Muscle of back (tissue), 11 donors: Measurements from ENCODE around the gene AFP. TPM values are rescaled to one million over a fixed set of nuclear protein-coding genes. Genes with fewer than 3 reads are reported as not detected.

Experiments used
- DNase-seq, 3 donors: peaks; one replicate each; pipeline versions ENCODE4 v3.0.0 to v3.0.0-alpha.2; 2013
- polyA plus RNA-seq, 10 donors: library from polyadenylated mRNA; unstranded; fragments of 120-200 nt; gene quantifications; one replicate each; pipeline ENCODE4 v1.2.1, GENCODE V29; 2013; ENCODE audit not compliant: insufficient read length in 10 of 10

The AFP gene
- polyA plus RNA-seq, 10 donors = 0.27 to 20.1 (median 0.45) TPM; not detected in 3

DNA sequence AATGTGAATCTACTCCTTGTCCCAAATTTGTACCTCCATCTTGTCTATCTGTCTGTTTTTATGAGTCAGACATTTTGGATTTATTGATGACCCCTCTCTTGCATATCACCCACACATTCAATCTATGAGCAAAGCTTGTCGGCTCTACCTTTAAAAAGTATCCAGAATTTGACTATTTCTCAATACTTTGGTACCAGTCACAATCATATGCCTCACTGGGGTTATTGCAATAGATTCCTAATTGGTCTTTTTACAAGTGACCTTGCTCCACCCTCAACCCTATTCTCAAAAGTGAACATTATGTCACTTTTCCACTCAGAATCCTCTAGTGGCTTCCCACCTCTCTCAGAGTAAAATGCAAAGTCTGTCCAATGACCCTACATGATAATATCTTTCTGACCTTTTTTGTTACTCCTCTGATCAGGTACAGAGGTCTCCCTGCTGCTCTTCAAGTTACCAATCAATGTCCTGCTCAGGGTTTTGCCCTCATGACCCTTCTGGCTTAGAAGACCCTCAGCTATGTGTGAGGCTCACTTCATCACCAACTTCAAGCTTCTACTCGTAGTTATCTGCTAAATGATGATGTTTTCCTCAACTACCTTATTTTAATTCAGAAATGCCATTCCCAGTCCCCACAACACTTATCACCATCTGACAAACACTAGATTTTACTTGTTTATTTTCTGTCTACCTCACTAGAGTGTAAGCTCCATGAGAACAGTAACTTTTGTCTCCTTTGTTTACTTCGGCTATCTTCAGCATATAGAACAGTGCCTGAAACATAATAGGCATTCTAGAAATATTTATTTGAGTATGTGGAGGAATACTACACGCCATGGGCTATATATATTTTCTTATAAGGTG is 22.4 kb downstream of the AFP start:
- DNase-seq = no peak

DNA sequence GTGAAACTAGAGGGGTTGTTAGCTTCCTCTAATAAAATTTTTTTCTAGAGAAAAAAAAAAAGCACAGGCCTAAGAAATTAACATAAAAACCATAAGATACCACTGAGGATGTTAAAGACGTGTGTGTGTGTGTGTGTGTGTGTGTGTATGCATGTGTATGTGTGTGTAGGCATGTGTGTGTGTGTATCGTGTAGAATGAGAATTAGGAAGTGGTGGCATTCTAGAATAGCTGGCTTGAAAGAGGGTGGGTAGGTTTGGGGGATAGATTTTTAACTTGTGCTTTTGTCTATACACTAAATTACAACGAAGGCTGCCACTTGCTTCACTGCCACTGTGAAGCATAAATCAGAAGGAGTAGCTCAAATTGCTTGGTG is 23.0 kb downstream of the AFP start:
- no peak for DNase-seq

DNA sequence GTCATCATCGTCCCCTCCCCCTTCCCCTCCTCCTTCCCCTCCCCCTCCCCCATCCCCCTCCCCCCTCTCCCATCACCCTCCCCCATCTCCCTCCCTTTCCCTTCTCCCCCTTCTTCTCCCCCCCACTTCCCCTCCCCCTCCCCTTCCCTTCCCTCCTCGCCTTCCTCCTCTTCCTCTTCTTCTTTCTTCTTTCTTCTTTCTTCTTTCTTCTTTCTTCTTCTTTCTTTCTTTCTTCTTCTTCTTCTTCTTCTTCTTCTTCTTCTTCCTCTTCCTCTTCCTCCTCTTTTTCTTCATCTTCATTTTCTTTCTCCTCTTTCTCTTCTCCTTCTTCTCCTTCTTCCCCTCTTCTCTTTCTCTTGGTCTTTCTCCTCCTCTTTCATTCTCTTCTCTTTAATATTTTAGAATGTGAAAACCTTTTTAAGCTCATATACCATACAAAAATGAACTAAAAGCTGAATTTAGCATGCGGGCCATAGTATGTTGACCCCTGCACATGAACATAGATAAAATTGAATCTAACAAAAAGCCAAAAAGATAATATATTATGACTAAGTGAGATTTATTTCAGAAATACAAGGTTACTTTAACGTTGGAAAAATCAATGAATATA is 25.0 kb downstream of the AFP start:
- DNase-seq = no peak

DNA sequence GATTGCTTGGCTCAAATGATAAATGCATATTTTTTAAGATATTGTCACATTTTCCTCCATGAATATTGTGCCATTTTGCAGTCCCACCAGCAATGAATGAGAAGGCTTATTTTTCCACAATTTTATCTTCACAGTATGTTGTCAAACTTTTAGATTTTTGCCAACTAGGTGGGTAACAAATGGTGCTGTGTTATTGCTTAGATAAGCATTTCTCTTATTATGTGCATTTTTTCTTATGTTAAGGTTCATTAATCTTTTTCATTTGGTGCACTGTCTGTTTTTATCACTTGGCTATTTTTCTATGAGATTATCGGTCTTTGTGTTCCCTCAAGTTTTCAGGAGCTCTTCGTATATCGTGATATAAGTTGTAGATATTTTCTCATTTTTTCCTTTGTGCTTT is 32.1 kb downstream of the AFP start:
- no peak for DNase-seq

DNA sequence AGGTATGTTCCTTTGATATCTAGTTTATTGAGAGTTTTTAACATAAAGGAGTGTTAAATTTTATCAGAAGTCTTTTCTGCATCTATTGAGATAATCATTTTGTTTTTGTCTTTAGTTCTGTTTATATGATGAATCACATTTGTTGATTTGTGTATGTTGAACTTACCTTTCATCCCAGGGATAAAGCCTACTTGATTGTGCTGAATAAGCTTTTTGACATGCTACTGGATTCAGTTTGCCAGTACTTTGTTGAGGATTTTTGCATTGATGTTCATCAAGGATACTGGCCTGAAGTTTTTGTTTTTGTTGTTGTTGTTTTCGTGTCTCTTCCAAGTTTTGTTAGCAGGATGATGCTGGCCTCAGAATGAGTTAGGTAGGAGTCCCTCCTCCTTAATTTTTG is 34.7 kb downstream of the AFP start:
- no peak for DNase-seq

DNA sequence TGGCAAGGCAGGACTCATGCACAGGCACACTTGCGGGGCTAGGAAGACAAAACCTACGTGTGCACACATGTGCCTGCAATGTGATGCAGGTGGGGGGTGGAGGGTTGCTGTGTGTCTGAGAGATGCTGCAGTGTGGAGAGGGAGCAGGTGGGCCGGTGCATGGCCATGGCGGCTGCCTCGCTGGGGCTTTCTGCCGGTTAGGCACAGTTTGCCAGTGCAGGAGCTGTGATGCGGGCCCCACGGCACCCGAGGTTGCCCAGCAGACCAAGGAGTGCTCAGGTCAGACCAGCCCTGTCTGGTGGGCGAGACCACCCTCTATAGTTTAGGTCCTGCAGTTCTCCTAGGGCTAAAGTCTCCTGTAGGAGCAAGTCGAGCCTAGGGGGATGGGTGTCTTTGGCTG is 41.2 kb downstream of the AFP start:
- no peak for DNase-seq

DNA sequence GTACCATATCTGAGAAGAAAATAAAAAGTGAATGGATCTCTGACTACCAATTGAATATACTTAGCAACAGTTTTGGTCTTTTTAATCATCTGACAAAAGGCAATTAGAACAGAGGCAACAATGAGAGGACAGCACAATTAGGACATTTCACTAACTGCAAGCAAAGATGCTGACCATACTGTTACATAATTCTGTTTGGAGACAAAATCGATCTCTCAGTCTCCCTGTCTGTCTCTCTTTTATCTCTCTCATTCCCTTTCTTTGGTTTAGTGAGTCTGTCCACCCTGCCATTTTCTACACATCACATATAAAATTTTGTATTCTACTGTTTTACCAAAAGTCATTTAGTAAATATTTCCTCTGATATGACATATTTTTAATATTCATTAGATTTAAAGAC is 43.3 kb downstream of the AFP start:
- no peak for DNase-seq

DNA sequence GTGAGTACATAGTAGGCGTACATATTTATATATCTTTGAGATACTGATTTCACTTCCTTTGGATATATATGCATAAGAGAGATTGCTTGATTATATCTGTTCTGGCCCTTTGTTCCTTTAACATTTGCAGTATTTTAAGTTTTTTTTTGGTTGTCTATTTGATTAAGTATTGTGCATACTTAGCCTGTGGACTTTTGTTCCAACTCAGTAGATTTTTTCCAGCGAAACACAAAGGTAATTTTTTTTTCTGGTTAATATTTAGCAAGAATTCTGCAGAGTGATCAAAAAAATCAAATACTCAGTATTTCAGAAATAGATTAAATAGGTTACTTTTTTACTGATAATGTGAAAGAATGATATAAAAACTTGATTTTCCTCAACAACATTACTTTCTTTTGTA is 45.3 kb downstream of the AFP start, which contains the start of gene AFM:
Gene AFM, plus strand, starts transcription at position 388 of the 400 bp plus-strand sequence. CDS start 31 bp downstream, outside the sequence.
- DNase-seq = no peak

DNA sequence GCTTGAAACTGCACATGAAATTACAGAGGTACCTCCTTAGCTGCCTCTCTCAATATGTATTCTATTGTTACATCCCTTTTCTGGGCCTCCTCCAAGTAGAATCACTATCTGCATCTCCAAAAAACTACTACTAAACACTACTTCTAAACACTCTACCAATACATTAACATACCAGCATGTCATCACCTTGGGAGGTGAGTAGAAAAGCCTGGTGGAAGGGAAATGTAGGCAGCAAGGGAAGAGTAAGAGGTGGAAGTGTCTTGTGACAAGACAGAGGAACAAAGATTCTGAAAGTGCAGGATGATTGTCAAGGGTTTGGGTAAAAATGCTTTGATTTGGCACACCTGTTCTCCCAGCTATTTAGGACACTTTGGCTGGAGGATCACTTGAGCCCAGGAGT is 49.1 kb downstream of the AFP start:
- no peak for DNase-seq

DNA sequence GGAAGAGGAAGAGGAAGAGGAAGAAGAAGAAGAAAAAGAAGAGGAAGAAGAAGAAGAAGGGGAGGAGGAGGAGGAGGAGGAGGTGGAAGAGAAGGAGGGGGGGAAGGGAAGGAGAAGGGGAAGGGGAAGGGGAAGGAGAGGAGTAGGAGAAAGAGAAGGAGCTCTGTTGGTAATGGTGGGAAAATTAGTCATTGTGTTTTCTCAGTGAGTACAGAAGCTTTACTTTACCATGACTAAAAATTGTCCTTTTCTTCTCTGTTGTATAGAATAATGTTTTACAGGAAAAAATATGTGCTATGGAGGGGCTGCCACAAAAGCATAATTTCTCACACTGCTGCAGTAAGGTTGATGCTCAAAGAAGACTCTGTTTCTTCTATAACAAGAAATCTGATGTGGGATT is 49.6 kb downstream of the AFP start:
- DNase-seq = no peak

DNA sequence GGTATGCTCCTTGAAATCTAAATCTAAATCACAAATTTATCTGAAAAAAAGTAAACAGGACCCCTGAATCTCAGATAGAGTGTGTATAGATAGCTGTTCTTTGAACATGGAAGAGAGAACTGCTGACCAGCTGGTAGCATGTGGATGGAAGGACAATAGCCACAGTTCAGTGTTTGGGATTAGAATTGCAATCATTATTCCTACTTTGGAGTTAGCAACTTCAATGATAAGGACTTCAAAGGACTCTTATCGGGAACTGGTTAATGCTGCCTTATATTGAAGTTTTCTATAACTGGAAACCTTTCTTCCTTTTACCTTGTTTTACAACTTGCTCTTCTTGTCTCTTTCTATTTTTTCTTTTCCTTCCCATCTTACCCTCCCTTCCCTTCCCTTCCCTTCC is 50.5 kb downstream of the AFP start:
- DNase-seq = no peak

DNA sequence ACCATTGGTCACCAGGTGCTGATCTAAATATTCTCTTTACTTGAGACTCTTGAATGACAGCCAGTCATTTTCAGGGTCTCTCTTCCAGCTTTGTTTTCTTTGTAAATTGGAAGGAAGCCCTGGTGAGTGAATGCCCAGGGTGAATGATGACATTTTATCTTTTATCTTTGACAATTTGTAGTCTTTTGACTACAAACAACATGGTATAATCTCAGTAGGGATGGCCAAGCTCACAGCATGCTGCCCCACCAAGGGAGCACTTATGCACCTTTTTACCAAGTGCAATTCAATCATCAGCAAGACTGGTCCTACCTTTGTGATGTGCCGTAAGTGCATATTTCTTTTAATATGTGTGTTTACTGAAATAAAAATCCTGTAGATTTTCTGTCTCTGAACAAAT is 51.2 kb downstream of the AFP start:
- DNase-seq = no peak

DNA sequence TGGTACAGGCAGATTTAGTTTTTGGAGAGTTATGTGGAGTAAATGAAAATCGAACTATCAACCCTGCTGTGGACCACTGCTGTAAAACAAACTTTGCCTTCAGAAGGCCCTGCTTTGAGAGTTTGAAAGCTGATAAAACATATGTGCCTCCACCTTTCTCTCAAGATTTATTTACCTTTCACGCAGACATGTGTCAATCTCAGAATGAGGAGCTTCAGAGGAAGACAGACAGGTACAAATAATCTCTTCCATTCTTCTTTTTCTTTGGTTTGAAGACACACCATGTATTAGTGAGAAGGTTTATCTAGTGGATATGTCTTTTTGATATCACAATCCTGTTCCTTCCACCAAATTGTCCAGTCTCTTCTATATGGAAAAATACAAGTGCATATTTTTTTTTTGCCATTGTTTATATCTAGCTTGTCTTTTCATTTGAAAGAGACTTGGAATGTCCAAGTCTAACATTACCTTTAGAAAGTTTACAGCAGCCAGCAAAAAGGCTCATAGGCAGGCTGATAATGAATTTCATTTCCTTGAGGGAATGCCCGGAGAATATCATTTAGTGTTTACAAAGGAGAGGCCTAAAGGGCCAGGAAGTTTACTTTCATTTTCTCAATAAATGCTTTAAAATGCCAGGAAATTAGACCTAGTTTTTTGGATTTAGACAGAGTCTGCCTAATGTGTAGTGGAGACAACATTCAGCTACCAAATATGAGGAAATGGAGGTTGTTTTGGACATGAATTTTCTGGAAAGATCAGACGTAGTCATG is 64.2 kb downstream of the AFP start:
- DNase-seq = no peak

DNA sequence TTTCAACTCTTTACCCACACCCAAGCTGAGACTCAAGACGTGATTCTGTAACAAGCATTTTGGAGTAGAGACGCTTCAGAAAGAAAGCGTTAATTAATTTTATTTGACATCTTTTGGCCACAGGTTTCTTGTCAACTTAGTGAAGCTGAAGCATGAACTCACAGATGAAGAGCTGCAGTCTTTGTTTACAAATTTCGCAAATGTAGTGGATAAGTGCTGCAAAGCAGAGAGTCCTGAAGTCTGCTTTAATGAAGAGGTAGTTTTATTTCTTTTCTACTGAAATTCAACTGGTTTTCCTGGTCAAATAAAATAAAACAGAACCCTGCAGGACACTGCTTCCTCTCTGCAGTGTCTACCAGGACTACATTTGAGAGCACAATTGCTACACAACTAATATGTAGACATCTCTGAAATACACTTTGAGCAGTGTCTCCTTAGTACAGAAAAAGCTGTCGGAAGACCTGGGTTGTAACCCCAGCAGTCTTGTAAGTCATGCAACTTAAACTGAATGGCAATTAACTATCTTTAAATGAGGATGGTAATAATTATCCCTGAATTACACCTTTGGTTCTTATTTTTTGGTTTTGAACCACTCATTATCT is 65.7 kb downstream of the AFP start:
- no peak for DNase-seq

DNA sequence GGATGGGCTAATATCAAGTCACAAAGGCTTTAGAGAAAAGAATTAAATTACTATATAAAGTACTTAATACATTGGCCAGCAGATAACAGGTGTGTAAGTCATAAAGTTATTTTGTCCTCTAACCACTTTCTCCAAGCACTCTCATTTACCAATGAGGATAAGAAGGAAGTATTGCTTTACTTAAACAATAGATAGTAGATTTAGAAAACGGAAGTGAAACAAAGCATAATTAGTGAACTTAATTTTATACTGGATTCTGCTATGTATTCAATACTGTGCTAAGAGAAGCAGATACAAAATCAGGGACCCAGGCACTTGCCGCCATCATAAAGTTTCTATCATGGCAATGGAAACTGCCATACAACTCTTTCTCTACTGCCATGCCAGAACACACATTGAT is 69.5 kb downstream of the AFP start:
- DNase-seq = no peak

Other genes with a start within 250 kb of the AFP start
- gene ANKRD17, start 177.4 kb upstream of the AFP start, polyA plus RNA-seq = 10 to 100 TPM; 41.7 to 62.9 (median 48.5) TPM
- 100 to 1,000 TPM in 1 of 10 donors, 10 to 100 TPM in 1, 1 to 10 TPM in 1, under 1 TPM in 6, not detected in 1; 0.37 to 112 (median 0.87) TPM for gene ALB, start 31.9 kb upstream of the AFP start, polyA plus RNA-seq
- gene AFM, start 45.5 kb downstream of the AFP start, polyA plus RNA-seq = under 1 TPM in 1 of 10 donors, not detected in 9; 0.08 TPM
- gene RASSF6, start 184.2 kb downstream of the AFP start, polyA plus RNA-seq = under 1 TPM in 8 of 10 donors, not detected in 2; 0.04 to 0.49 (median 0.19) TPM